NCI-H146 (cell line): ENCODE data around the gene TEX22.

Source experiments
- DNase-seq: peaks from one replicate; lab custom pipeline; 2025; lab: John Stamatoyannopoulos, UW

The TEX22 gene

GRCh38 chr14:105400016-105400415 is 1.7 kb downstream of the TEX22 start:
- DNase-seq: no peak

- no peak for DNase-seq
These were observed 3.4 kb downstream of the TEX22 start for GRCh38 chr14:105401699-105402098.

- no peak for DNase-seq
These were observed 10.3 kb downstream of the TEX22 start for GRCh38 chr14:105408592-105408991.

GRCh38 chr14:105409364-105409763 is 11.0 kb downstream of the TEX22 start:
- no peak for DNase-seq

- no peak for DNase-seq
These were observed 12.3 kb downstream of the TEX22 start for GRCh38 chr14:105410642-105411016.

GRCh38 chr14:105411017-105411941 is 12.9 kb downstream of the TEX22 start:
- DNase-seq: peak; percentile 79

- DNase-seq: no peak
These were observed 13.8 kb downstream of the TEX22 start for GRCh38 chr14:105411985-105412770.

GRCh38 chr14:105412771-105413543 is 14.6 kb downstream of the TEX22 start:
- peak; percentile 77 for DNase-seq

- DNase-seq: no peak
These were observed 15.2 kb downstream of the TEX22 start for GRCh38 chr14:105413544-105413886.

- DNase-seq: peak; percentile 86
These were observed 16.4 kb downstream of the TEX22 start for GRCh38 chr14:105414456-105415371.

- no peak for DNase-seq
These were observed 17.4 kb downstream of the TEX22 start for GRCh38 chr14:105415481-105416428.

GRCh38 chr14:105416671-105417070 is 18.3 kb downstream of the TEX22 start:
- no peak for DNase-seq

- no peak for DNase-seq
These were observed 19.4 kb downstream of the TEX22 start for GRCh38 chr14:105417690-105418121.

GRCh38 chr14:105418269-105419194 is 20.2 kb downstream of the TEX22 start:
- DNase-seq: peak; percentile 77

GRCh38 chr14:105419195-105420091 is 21.1 kb downstream of the TEX22 start, which contains the start of gene MTA1:
Gene MTA1, plus strand, starts transcription at chr14:105419827. Its CDS starts 209 bp downstream, at chr14:105420036.
- peak; percentile 77 for DNase-seq

- peak; percentile 23 for DNase-seq
These were observed 22.0 kb downstream of the TEX22 start for GRCh38 chr14:105420101-105420973.
